ENCODE data around the gene GRM5. TPM values are rescaled to one million over a fixed set of nuclear protein-coding genes. Genes with fewer than 3 reads are reported as not detected.

Gene GRM5
- total RNA-seq, 4 donors from 2014 or later = 0.16 to 0.44 (median 0.19) TPM; not detected in 1

DNA sequence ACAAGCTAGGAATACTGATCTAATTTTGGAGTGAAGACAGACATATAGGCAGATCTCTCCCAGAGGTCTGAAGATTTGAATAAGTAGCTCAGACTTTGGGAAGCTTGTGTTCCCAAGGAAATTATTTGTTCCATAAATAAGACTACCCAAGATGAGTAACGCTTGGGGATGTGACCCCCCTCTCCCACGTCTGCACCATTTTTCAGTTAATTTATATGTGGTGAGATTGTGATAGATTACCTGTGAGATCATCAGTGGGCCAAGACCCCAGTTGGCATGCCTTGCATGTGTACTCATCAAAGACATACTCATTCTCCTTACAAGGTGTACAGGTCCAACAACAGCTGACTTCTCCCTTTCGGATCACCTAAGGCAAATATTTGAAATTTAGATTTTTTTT is 475.4 kb downstream of the GRM5 start:
- no peak for TF ChIP-seq CTCF (IDR thresholded peaks at IDR 0.05; ENCODE audit: low read depth)

DNA sequence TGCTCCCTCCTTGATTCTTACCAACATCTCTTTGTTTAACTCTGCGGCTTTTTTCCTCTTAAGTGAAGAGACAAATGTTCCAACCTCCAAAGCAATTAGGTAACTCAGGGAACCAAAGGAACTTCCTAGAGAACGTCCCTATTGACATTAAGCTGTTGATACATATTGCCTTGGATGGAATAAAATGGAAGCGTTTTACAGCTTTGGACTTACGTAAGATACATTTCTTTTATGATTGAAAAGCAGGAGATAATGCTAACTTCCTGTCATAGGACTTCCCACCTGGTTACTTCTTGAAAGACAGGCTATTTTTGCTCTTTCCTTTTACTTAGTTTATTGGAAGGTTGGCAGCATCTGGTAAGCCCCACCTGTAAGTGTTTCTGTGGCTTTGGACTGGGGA is 482.5 kb downstream of the GRM5 start:
- TF ChIP-seq CTCF (IDR thresholded peaks at IDR 0.05; ENCODE audit: low read depth) = no peak

- no peak for TF ChIP-seq CTCF (IDR thresholded peaks at IDR 0.05; ENCODE audit: low read depth)
Observed at GRCh38 chr11:88579466-88579865, 486.3 kb downstream of the GRM5 start.

DNA sequence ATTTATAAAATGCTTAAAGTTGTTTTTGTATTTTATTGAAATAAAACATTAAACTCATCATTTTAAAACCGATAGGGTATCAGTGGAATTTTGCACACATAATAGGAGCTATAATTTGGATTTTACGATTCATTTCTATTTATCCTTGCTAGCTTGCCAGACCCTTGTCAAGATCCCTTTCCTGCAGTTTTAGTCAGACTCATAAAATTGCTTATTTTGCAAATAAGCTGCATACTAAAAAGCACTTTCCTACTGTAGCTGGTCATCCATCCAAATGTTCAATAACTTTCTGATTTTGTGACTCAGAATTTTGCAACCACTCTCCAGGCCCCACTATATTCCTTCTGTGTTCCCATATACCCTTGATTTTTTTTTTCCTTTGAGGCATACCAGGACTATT is 489.0 kb downstream of the GRM5 start:
- no peak for TF ChIP-seq CTCF (IDR thresholded peaks at IDR 0.05; ENCODE audit: low read depth)

DNA sequence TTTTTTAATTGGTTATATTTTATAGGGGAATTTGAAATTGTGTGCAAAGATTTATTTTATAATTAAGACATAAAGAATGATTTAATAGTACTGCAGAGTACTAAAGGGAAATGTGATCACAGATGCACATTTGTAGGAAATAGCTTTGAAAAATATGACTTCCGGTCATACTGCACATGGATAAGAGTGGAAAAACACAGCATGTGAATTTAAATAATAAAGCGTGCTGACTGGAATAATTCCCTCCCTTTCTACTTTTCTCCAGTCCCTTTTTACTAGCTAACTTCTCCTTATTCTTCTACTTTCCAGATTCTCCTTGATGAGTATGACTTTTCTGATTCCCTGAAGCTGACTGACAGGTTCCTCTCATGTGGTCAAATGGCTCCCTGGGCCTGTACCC is 489.9 kb downstream of the GRM5 start:
- no peak for TF ChIP-seq CTCF (IDR thresholded peaks at IDR 0.05; ENCODE audit: low read depth)

GRCh38 chr11:88569342-88569741 is 496.4 kb downstream of the GRM5 start:
- no peak for TF ChIP-seq CTCF (IDR thresholded peaks at IDR 0.05; ENCODE audit: low read depth)

DNA sequence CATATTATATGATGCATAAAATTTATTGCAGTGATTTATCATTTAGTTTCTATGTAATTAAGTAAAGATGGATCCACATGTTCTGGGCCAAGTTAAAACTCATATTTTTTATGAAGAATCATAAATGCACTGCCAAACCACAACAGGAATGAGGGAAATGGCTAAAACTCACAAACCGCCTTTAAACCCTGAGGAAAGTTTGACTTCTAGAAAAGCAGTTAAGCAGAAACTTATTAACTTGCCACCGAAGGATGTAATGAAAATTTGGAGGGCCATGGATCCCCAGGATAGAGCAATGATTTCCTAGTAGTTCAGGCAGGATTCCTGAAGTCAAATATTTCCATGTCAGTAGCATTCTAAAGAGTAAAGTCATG is 510.0 kb downstream of the GRM5 start:
- TF ChIP-seq CTCF (IDR thresholded peaks at IDR 0.05; ENCODE audit: low read depth) = no peak
